Suppressor macrophage (primary cell): Measurements from ENCODE around the gene IGSF9.

Experiments used
- DNase-seq, 4 experiments: peaks; one replicate each; pipeline ENCODE4 v3.0.0-alpha.2; 2020 to 2022

Gene IGSF9

DNA sequence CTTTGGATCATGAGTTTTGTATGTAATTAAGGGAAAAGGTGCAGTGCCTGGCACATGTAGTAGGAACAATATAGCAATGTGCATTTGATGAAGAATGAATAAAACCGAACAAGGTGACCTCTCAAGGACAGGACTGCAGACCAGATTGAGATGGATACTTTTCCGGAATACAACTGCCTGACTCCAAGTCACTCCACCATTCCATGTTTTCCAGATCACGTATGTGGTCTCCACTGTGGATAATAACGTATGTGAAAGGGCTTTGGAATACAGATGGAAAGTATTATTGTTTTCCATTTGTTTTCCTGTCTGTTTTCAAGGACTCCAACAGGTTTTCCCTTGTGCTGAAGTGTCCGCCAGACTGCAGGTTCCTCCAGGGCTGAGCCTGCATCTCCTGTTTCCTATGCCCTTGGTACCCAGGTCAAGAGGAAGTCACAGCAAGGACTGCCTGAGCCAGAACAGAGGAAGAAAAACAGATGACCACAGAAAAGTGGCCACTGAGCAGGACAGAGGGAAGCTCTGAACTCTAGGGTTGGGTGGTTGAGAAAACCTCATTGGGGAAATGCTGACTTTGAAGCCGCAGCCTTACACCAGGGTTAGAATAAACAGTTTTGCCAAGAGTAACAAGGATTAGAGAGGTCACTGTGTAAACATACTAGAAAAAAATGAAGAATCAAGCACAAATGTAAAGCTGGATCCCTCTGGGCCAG, 49.4 kb downstream of the IGSF9 start:
- DNase-seq, result peak; percentile 61 to 82 (median 76)

DNA sequence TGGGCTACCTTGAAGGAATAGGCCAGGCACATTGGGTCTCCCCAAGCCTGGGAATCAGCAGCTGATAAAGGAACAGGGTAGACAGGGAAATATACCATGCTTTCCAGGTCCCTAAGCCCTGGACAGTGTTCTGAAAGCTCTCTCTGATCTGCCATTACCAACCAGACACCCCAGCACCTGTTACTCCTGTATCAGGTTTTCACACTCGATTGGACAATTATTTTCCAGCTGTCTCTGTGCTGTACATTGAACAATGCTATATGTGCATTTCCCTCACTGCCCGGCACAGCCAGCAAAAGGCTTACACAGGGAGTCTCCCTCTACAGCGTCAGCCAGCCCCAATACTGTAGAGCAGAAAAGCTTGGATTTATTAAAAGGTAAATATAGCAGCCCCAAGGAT, 50.1 kb downstream of the IGSF9 start:
- DNase-seq, result no peak

DNA sequence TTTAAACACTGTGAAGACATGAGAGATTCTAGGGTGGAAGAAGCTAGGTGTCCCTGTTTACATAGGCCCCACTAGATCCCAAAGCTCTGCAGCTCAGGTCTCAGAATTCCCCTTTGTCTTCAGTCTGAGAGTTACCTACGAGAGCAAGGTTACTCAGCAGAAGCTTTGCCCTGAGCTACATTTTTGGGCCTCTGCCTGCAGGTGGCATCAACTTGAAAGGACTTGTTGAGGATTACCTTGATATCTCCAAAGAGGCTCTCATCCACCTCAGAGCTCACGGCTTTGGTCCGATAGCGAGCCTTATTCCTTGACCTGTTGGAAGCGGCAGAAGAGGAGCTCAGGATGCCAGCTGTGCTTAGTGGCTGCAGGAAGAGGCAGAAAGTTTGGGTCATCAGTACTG, 52.5 kb downstream of the IGSF9 start:
- DNase-seq, result no peak

DNA sequence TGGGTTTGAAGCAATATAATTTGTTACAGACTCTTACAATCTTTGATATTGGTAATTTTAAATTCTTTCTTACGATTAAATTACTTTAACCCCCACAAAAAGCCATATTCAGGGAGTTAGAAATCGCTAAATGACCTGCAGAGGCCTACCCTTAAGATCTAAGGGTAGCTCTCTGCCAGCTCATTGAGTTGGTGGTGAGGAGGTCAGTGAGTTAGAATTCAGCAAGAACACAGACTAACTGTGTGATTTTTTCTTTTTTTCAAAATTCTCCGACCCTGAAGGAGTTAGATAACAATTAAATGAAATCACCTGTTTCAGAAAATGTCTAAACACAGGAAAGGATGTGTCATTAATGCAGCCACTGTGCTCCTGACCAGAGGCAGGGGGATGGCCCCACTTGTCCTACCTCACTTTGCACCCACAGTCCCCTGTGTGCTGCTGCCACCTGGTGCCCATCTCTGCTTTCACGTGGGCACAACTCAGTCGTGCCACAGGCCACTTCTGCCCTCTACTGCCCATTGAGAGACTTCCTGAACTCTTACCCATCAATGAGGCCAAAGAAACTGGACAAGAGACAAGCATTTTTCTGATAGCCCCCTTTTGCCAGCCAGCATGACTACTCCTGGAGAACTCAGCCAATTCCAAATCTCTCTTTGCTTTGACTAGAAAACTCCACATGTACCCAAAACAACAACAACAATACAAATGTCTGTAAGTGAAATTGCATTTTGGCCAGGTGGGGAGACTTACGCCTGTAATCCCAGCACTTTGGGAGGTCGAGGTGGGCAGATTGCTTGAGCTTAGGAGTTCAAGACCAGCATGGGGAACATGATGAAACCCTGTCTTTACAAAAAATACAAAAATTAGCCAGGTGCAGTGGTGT, 53.9 kb downstream of the IGSF9 start:
- peak; percentile 92 to 95 (median 93) for DNase-seq

DNA sequence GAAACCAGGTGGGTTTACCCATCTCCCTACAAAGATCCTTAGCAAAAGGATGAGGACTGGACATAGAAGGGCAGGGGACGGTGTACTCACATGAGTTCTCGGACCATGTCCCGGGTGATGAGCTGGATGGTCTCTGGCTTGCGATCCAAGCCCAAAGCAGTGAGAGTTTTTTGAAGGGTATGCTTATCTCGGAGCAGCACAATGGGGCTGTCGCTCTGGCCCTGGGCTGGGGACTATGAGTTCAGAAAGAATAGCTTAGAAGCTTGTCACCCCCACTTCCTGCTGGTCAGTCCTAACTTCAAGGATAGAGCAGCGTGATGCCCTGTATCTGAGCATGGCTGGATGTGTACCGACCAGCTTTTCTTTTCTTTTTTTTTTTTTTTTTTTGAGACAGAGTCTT, 55.0 kb downstream of the IGSF9 start:
- DNase-seq, result no peak

DNA sequence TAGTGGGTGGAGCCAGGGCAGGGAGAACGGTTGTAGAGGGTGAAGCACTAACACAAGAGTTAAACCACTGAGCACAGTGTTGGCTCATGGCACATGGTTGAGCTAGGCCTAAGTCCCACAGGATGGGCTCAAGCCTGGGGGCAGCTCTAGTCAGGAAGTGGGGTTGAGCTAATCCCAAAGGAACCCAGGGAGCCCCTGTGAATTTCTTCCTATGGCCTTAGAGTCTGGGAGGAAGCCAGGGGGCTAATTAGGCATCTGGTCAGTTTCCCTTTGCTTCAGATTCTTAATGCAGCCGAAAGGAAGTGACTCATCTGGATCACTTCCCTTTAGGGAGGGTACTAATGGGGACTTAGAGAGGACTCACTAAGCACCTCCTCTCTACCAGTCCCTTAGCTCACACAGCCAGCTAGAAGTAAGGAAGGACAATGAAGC, 55.6 kb downstream of the IGSF9 start:
- DNase-seq, result peak; percentile 74 to 93 (median 86)

DNA sequence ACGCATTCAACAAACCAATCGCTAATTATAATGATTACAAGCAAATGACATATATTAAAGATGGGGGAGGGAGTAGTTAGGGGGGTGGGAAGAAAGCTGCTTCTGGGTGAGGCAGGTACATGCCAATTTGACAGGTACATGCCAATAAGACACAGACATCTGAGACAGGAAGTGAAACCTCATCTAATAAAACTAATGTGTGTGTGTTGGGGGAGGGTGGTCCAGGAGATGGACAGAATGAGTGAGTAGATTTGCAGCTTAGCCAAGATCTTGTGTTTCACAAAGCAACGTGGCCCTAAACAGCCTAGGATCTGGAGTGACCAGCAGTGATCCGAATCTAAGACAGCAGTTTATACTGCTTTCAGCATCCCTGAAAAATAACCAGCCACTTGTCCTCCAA, 56.2 kb downstream of the IGSF9 start:
- DNase-seq, result no peak

DNA sequence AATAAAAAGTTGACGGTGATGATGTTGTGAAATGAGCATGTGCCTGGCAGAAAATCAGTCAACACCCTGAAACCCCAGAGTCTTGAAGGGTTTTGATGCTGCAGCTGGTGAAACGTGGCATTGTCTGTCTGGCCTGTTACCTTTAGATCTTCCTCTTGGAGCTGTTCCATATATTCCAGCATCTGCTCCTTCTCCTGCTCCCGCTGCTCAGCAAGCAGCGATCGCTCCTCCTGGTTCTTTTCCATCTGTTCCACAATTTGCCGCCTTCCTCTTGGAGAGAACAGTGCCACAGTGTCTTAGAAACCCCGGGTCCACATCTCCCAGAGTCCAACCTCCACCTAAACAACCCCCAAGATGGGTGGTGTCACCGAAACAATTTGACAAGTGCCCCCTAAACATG, 61.1 kb downstream of the IGSF9 start:
- no peak for DNase-seq

DNA sequence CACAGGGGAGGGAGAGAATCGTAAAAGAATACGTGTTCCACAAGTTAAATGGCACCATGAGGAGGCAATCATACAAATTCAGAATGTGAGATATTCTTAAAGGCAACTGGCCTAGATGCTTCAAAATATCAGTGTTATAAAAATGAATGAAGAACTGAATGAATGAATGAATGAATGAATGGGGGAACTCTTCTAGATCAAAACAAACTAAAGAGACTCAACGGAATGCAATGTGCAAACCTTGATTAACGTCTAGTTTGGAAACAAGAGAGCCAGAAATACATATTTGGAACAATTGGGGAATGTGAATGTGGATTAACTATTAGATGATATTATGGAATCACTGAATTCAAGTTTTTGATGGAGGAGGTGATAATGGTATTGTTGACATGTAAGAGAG, 62.3 kb downstream of the IGSF9 start:
- no peak for DNase-seq

DNA sequence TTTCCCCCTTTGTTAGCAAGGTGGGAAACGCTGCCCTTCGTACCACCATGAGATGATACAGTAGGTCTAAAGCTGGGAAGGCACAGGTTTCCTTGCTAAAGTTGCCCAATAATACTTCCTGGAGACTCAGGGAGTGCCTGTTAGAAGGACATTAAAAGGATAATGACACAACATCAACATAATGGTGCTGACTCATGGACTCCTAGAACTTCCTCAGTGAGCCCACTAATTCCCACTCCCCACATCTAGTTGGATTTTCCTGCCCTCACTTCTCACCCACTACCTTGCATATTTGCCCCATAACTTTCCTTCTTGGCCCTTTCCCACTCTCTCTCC, 62.9 kb downstream of the IGSF9 start:
- peak; percentile 25 to 64 (median 48) for DNase-seq

DNA sequence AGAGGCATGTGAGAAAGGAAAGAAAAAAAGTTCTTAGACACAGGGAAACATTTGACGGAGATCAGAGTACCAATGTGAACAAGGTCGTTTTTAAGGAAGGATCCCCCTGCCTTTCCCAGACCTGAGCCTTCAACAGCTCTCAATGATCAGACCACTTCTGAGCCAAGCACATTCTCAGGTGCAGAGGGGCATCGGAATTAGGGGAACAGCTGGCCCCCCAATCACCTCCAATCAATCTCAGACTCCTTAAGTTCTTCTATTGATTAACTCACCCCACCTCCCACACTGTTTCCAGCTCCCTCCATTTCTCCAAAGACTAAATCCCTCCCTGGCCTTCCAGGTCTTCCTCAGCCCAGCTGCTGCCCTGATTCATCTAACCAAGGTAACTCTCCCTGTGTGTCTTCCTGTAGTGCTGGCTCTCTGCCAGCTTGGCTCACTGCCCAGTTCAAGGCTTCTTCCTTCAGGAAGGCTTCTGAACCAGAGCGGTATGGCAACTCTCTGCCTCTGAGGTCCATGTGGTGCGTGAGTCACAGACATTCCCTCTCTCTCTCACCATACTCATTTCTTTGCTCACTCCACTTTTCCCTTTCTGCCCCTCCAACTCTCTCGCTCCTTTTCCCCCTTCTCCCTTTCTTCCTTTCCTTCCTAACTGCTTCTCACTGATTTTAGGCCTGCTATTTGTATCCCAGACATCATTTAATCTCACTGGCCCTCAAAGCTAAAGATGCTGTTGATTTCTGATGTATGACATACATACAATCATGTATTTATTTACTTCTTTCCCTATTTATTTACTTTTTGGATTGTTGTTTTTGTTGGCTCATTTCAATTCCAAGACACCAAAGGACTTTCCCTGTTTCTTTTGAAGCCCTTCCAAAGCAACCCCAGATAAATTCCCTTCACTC, 63.5 kb downstream of the IGSF9 start:
- DNase-seq, result peak; percentile 71 to 84 (median 79)

DNA sequence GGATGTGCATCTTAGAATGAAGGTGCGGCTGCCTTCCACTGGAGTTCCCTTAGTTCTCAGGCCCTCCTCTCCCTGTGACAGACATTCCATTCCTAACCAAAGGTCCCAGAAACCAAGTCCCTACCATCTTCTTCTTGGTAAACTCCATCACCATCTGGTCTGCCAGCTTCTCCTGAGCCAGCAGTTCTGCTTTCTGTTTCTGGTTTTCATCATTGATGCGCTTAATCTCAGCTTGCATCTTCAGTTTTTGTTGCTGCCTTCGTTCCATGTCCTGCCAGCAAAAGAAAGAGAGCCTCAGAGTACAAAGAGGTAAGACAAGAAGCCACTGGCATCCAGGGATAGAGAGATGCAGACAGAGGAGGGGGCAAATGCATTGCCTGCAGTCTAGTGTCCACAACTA, 65.0 kb downstream of the IGSF9 start:
- peak in 3 of 4 experiments; percentile 42 to 55 (median 48) for DNase-seq

DNA sequence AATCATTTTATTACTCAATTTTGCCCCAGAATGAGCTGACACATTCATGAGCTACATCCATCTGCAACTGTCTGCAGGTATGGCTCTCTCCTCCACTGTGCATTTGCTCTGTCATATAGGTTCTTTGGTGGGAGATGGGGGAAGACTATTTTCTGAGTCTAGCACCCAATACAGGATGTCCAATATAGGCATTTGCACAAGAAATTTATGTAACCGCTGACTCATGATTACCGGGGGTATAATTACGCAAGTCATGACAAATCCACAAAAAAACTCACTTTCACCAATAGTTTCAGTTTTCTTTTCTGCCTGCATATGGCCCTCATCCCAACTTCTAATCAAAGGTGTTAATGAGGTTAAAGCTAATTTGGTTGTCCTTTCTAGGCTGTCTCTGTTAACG, 65.4 kb downstream of the IGSF9 start:
- DNase-seq, result peak; percentile 45 to 86 (median 74)

DNA sequence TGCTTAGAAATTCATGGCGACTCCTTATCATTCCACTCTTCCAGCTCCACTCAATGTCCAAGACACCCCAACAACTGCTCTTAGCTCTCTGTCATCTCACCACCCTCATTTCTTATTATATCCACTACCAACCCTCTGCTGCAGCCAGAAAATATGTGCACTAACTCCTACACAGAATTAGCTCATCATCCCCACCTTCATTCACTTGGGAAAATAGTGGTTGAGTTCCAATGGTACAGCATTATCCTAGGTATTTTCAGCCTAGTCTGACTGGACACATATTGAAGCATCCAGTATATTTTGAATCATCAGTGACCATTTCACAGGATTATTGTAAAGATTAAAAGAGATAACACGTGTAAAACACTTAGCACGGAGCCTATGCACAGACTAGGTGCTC, 66.3 kb downstream of the IGSF9 start:
- no peak for DNase-seq

DNA sequence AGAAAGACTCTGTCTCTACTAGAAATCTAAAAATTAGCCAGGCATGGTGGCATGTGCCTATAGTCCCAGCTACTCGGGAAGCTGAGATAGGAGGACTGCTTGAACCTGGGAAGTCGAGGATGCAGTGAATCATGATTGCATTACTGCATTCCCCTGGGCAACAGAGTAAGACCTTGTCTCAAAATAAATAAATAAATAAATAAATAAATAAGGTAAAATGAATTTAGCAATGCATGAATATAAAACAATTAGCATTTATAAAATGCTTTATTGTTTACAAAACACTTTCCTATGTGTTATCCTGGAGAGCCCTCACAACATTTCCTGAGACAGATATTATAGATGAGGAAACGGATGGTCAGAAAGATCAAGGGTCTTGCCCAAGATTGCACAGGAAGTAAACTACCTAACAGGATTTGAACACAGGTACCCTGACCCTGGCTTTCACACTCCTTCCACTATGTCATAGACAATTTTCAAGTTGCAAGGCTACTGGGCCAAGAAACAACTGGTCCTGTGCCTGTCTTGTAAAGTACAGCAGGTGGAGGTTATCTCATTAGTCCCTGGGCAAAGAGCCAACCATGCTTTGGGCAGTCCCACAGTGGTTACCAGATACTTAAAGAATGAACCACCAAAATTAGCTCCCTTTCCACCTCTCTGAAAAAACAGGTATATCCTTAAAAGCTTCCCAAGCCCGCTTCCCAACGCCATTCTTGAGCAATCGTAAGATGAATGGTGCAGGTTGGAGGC, 67.5 kb downstream of the IGSF9 start:
- DNase-seq, result no peak
